ENCODE results near the gene ZNF43.
"Not testable (repeated sequence)": the region's sequence is repeated elsewhere in the genome, so short reads cannot be mapped to it uniquely, and the experiment has no call there.

The ZNF43 gene

DNA sequence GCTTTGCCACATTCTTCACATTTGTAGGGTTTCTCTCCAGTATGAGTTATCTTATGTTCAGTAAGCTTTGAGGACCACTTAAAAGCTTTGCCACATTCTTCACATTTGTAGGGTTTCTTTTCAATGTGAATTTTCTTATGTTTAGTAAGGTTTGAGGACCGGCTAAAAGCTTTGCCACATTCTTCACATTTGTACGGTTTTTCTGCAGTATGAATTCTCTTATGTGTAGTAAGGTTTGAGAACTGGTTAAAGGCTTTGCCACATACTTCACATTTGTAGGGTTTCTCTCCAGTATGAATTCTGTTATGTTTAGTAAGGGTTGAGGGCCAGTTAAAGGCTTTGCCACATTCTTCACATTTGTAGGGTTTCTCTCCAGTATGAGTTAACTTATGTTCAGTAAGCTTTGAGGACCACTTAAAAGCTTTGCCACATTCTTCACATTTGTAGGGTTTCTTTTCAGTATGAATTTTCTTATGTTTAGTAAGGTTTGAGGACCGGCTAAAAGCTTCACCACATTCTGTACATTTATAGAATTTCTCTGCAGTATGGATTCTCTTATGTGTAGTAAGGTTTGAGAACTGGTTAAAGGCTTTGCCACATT lies 27.5 kb downstream of the ZNF43 start:
- DNase-seq (ENCODE audit: low spot score), result not testable (repeated sequence)

DNA sequence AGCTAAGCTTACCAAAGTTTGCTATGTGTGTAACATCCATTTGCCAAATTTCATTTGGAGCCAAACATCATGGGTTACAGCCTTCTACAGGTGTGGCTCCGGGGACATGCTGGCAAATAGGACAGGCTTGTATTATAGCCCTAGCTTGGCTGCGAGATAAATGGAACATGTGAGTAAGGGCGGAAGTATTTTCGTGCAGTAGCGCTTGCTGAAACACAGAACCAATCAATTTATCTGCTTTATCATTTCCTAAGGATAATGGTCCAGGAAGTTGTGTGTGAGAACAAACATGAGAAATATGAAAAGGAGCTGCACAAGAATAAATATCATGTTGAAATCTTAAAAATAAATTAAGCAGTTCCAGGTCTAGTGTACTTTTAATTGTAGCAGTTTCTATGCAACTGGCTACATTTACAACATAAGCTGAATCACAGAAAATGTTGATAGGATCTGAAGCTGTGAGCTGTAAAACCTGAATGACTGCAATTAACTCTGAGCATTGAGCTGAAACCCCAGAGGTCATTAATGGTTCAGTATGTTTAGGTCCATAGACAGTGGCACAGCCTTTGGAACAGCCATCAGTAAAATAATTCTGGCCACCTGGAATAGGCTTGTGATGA lies 46.4 kb downstream of the ZNF43 start:
- DNase-seq (ENCODE audit: low spot score), result no peak

DNA sequence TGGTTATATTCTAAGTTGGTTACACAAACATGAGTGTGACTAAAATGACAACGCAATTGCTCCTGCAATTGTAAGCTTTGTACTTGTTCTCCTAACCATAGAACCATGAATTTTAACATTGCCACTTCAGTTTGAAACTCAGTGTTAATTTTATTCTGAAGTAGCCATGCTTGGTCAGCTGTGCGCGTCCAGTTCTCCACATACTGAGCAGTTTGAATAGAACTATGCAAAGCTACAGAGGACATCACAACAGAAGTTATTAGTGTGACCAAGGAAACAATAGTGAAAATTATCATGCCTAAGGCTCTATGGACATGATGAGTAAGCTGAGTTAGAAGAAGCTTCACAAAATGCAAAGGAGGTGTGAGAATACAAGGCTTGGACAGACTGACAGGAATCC lies 49.0 kb downstream of the ZNF43 start:
- DNase-seq (ENCODE audit: low spot score), result no peak

DNA sequence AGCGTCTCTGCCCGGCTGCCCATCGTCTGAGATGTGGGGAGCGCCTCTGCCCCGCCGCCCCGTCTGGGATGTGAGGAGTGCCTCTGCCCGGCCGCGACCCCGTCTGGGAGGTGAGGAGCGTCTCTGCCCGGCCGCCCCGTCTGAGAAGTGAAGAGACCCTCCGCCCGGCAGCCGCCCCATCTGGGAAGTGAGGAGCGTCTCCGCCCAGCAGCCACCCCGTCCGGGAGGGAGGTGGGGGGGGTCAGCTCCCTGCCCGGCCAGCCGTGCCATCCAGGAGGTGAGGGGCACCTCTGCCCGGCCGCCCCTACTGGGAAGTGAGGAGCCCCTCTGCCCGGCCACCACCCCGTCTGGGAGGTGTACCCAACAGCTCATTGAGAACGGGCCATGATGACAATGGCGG lies 60.2 kb downstream of the ZNF43 start:
- DNase-seq (ENCODE audit: low spot score), result not testable (repeated sequence)

DNA sequence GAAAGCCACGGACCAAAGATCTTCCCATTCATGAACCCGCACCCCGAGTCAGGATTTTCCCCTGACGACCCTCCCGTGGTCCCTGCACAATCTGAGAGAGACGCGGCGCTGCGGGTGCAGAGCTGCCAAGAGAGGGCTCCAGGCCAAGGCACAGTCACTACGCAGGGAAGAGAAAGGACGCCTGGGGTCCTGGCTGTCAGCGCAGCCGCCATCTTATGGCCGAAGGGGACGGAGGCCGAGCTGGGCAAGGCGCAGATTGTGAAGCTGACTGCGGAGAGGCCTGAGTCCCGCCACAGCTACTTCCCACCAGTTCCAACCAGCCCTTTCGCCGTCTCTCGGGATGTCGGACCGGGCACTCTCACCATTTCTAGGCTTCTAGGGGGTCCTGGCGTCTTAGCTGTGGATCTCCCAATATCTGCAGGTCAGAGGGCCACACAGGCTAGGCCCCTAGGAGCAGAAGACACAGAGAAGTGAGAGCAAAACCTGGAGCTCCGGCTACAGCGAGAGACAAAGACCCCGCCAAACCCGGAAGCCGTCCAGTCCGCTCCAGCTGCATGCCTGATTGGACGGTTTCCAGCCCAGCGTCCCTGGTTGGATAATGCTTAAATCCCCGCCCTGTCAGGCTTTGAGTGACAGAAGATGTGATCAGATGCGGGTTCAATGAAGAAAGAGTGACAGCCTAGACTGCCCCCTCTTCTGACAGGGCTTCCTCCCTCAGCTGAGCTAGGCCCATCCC lies 68.7 kb downstream of the ZNF43 start, which contains the start of gene ZNF100:
ZNF100 (minus strand) TSS at position 515 of the 736 bp plus-strand sequence; CDS start at position 365, 150 bp downstream.
- DNase-seq (ENCODE audit: low spot score), result peak; percentile 87

DNA sequence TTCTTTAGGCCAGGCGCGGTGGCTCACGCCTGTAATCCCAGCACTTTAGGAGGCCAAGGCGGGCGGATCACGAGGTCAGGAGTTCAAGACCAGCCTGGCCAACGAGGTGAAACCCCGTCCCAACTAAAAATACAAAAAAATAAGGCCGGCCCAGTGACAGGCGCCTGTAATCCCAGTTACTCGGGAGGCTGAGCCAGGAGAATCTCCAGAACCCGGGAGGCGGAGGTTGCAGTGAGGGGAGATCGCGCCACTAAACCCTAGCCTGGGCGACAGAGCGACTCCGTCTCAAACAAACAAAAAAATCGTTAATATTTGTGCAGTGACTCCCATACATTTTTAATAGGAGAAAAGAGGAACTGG lies 69.3 kb downstream of the ZNF43 start:
- not testable (repeated sequence) for DNase-seq (ENCODE audit: low spot score)

DNA sequence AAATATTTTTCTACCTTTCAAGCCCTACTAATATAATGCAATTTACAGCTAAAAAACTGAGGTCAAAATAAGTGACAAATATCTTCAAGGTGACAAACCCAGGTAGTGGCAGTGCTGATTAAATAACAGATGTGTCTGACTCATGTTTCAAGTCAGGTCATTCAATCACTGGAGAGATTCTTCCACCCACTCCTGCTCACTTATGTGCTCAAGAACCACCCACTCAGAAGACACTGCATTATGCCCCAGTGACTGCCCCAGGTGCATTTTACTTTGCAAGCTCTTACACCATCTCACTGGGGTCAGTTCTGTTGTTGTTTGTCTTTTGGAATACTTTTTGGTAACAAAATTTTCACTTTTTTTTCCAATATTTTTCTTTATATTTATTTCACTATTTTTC lies 70.8 kb downstream of the ZNF43 start:
- no peak for DNase-seq (ENCODE audit: low spot score)

DNA sequence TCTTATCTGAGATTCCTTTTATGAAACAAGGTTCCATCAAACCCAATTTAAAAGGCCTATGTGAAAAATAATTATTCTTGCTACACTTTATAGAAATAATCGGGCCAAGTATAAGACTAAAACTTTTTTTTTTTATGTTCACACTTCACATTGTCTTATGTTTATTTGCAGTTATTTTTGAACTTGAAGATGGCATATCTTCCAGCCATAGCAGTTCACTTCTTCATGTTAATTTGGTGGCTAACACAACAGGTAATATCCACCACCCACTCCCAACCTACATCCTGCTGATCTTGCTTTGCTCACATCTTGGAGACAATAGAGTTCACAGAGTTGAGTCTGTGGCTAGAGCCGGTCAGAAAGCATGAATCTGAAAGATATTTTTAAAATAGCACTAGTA lies 74.4 kb downstream of the ZNF43 start:
- DNase-seq (ENCODE audit: low spot score), result not testable (repeated sequence)

DNA sequence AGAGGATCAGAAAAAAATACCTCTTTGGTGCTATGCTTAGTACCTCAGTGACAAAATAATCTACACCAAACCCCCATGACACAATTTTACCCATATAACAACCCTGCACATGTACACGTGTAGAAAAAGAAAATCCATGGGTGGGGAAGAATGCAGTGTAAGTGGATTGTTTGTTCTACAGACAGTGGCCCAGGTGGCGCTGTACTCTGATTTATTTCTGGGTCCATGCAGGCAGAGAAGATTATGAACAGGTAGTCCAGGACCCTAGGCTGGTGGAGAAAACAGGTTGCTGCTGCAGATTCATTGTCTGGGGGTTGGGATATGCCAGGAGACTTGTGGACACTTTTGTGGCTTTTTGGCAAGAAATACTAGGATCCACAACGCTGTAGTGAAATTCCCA lies 77.7 kb downstream of the ZNF43 start:
- DNase-seq (ENCODE audit: low spot score), result no peak

DNA sequence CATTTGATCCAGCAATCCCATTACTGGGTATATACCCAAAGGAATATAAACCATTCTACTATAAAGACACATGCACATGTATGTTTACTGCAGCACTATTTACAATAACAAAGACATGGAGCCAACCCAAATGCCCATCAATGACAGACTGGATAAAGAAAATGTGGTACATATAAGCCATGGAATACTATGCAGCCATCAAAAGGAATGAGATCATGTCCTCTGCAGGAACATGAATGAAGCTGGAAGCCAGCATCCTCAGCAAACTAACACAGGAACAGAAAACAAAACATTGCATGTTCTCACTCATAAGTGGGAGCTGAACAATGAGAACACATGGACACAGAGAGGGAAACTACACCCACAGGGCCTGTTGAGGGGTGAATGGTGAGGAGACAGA lies 80.4 kb downstream of the ZNF43 start:
- DNase-seq (ENCODE audit: low spot score), result not testable (repeated sequence)
